Endodermal cell (in vitro differentiated cells): ENCODE results near the gene IFI27L2. TPM values are rescaled to one million over a fixed set of nuclear protein-coding genes. Genes with fewer than 3 reads are reported as not detected.

ENCODE experiments used
- DNase-seq: peaks from one replicate; pipeline ENCODE4 v3.0.0-alpha.2; 2017
- H3K27ac ChIP-seq: 2 replicates; pipeline ENCODE4 v1.5.1; 2013; ENCODE audit warnings: mild to moderate bottlenecking, low read depth, low read length, moderate library complexity
- H3K27me3 ChIP-seq: 2 replicates; pipeline ENCODE4 v1.6.1; 2013; ENCODE audit warnings: mild to moderate bottlenecking, low read length, moderate library complexity; ENCODE audit not compliant: insufficient read depth, control insufficient read depth, poor library complexity, severe bottlenecking
- H3K36me3 ChIP-seq: 2 replicates; pipeline ENCODE4 v1.7.0; 2013; ENCODE audit warnings: mild to moderate bottlenecking, low read length, moderate library complexity; ENCODE audit not compliant: control insufficient read depth, insufficient read depth
- H3K4me1 ChIP-seq: one replicate; pipeline ENCODE4 v1.7.0; 2013; ENCODE audit warnings: low read length; ENCODE audit not compliant: control insufficient read depth, insufficient read depth
- H3K4me3 ChIP-seq: 2 replicates; pipeline ENCODE4 v1.5.1; 2013; ENCODE audit warnings: mild to moderate bottlenecking, low read length, moderate library complexity
- H3K9ac ChIP-seq: 2 replicates; pipeline ENCODE4 v1.6.1; 2013; ENCODE audit warnings: mild to moderate bottlenecking, low read length, moderate library complexity; ENCODE audit not compliant: poor library complexity, severe bottlenecking; ENCODE audit errors: extremely low read depth
- H3K9me3 ChIP-seq: 2 replicates; pipeline ENCODE4 v1.6.1; 2013; ENCODE audit warnings: mild to moderate bottlenecking, low read length, moderate library complexity; ENCODE audit not compliant: control insufficient read depth
- H3K27ac Mint-ChIP-seq: 2 replicates; pipeline ENCODE4 v1.8.0; 2020; ENCODE audit warnings: mixed read lengths
- H3K27me3 Mint-ChIP-seq: 2 replicates; pipeline ENCODE4 v1.8.0; 2021; ENCODE audit warnings: mild to moderate bottlenecking, mixed read lengths; ENCODE audit not compliant: insufficient read depth
- H3K36me3 Mint-ChIP-seq: 2 replicates; pipeline ENCODE4 v1.8.0; 2020; ENCODE audit warnings: low read depth, mixed read lengths
- H3K4me1 Mint-ChIP-seq: 2 replicates; pipeline ENCODE4 v1.8.0; 2020; ENCODE audit warnings: mixed read lengths
- H3K4me3 Mint-ChIP-seq: 2 replicates; pipeline ENCODE4 v1.8.0; 2020; ENCODE audit warnings: mild to moderate bottlenecking, moderate library complexity, mixed read lengths
- H3K9me3 Mint-ChIP-seq: 2 replicates; pipeline ENCODE4 v1.8.0; 2020; ENCODE audit warnings: mild to moderate bottlenecking, mixed read lengths
- WGBS, 2 experiments: methylation state at CpG; one replicate each; pipeline versions ENCODE4 v1.1.5 to v1.1.7; 2013; ENCODE audit warnings: missing lambda C conversion rate in 2 of 2, mixed read lengths in 1 of 2; ENCODE audit not compliant: insufficient coverage in 1 of 2, insufficient read length in 1 of 2; 5-methylcytosine and 5-hydroxymethylcytosine counted together
- total RNA-seq, 2 donors: library from RNA; stranded (reverse); fragmentation: NEBNext Ultra II Directional in 1 of 2; extraction: Animal tissue kit (Norgen Biotek cat#: 25700) in 1 of 2; gene quantifications; 2 replicates in 1 of 2; 3 replicates in 1 of 2; pipeline ENCODE4 v1.2.1, GENCODE V29; 2021
- TF ChIP-seq, protein P1 (sequence below): fragments of 200-600 bp; sonication (generic); conservative IDR thresholded peaks from 2 replicates; pipeline ENCODE4 v1.5.0; 2021; ENCODE audit warnings: antibody characterized with exemption, mild to moderate bottlenecking

Gene IFI27L2
- total RNA-seq, 2 donors from 2014 or later = 36.0 to 43.7 TPM

DNA sequence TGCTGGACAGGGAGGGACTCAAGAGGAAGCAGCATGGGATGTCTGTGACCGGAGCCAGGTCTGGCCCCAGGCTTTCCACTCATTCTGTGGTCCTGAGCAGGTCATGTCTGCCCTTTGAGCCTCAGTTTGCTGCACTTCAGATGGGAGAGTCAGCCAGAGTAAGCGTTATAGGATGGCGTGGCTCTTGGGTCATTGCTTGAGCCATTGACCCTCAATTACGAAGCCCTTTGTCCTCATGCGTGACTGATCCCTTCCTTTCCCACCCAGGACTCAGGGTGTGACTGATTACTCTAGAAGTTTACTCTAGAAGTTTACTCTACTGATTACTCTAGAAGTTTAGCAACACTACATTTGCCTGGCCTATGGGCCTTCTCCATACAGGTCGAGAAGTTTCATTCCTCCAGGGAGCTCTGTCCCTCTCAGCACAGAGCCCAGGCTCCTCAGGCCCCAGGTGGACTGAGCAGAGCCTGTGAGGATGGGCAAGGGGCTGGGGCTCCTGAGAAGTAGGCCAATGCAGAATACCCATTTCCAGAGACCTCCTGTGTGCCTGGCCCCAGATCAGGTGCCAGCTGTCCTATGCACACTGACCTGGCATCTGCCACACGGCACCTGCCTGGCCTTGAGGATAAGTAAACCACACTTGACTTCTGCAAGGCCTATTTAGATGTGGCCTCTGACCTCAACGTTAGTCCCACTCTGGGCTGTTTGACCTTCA lies 26.5 kb downstream of the IFI27L2 start:
- Mint-ChIP-seq H3K4me3 (no peak overlapping the region), H3K9me3 (no peaks in the 10 kb centered on the region), H3K36me3 (peaks cover 11% of the 10 kb centered on the region), H3K27ac (no peak overlapping the region), H3K4me1 (peaks cover 4% of the 10 kb centered on the region), H3K27me3 (no peaks in the 10 kb centered on the region)
- Histone ChIP-seq H3K4me1 (no peaks in the 10 kb centered on the region), H3K36me3 (no peaks in the 10 kb centered on the region), H3K27ac (no peak overlapping the region), H3K27me3 (no peaks in the 10 kb centered on the region), H3K9me3 (no peaks in the 10 kb centered on the region), H3K9ac (no peak overlapping the region), H3K4me3 (no peak overlapping the region)
- DNase-seq = peak; percentile 32
- TF ChIP-seq, protein P1, sequence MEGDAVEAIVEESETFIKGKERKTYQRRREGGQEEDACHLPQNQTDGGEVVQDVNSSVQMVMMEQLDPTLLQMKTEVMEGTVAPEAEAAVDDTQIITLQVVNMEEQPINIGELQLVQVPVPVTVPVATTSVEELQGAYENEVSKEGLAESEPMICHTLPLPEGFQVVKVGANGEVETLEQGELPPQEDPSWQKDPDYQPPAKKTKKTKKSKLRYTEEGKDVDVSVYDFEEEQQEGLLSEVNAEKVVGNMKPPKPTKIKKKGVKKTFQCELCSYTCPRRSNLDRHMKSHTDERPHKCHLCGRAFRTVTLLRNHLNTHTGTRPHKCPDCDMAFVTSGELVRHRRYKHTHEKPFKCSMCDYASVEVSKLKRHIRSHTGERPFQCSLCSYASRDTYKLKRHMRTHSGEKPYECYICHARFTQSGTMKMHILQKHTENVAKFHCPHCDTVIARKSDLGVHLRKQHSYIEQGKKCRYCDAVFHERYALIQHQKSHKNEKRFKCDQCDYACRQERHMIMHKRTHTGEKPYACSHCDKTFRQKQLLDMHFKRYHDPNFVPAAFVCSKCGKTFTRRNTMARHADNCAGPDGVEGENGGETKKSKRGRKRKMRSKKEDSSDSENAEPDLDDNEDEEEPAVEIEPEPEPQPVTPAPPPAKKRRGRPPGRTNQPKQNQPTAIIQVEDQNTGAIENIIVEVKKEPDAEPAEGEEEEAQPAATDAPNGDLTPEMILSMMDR = no peak
- WGBS, 2 experiments = 94 to 95% methylated on average over 7 to 8 of the region's 8 CpGs

DNA sequence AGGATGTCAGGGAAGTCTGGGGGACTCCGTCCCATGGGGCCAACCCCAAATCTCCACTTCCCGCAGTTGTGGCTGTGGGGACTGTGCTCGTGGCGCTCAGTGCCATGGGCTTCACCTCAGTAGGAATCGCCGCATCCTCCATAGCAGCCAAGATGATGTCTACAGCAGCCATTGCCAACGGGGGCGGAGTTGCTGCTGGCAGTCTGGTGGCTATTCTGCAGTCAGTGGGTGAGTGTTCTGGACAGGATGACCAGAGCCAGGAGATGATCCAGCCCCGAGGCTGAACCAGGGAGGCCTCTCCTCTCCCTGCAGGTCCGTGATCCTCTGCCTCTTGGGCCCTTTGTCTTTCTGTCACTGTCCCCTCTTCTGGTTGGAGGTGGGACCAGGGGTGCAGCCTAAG lies 27.7 kb downstream of the IFI27L2 start:
- peaks cover 17% of the 10 kb centered on the region for H3K36me3 Mint-ChIP-seq
- Histone ChIP-seq H3K27me3 (no peaks in the 10 kb centered on the region), H3K4me3 (no peak overlapping the region), H3K36me3 (no peaks in the 10 kb centered on the region), H3K9ac (no peak overlapping the region), H3K27ac (no peak overlapping the region), H3K4me1 (no peaks in the 10 kb centered on the region), H3K9me3 (no peaks in the 10 kb centered on the region)
- H3K27me3 Mint-ChIP-seq = no peaks in the 10 kb centered on the region
- H3K27ac Mint-ChIP-seq = no peak overlapping the region
- no peak for DNase-seq
- no peak overlapping the region for H3K4me3 Mint-ChIP-seq
- 86 to 95% methylated on average over 4 to 10 of the region's 10 CpGs for WGBS, 2 experiments
- TF ChIP-seq, protein P1 = no peak
- peaks cover 4% of the 10 kb centered on the region for H3K4me1 Mint-ChIP-seq
- H3K9me3 Mint-ChIP-seq = no peaks in the 10 kb centered on the region

DNA sequence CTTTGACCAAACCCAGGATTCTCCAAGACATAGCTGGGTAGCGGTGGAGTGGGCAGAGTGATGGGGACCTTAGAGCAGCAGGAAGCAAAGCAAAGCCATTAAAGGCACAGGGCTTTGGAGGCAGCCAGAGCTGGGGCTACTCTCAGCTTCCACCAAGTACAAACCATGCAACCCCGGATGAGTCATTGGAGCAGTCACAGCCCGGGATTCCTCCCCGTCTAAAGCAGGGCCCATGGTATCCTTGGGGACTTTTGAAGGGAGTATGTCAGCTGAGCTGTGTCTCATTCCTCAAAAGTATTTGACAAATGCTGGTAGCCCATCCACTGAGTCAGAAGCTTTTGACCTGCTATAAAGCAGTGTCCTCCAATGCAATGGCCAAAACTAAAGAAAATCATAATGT lies 28.6 kb downstream of the IFI27L2 start:
- no peak overlapping the region for H3K27ac ChIP-seq
- no peaks in the 10 kb centered on the region for H3K36me3 ChIP-seq
- Mint-ChIP-seq H3K4me1 (peaks cover 4% of the 10 kb centered on the region), H3K9me3 (no peaks in the 10 kb centered on the region), H3K4me3 (no peak overlapping the region), H3K36me3 (peaks cover 18% of the 10 kb centered on the region), H3K27me3 (no peaks in the 10 kb centered on the region), H3K27ac (no peak overlapping the region)
- no peaks in the 10 kb centered on the region for H3K4me1 ChIP-seq
- TF ChIP-seq, protein P1 = no peak
- no peaks in the 10 kb centered on the region for H3K27me3 ChIP-seq
- no peak for DNase-seq
- H3K4me3 ChIP-seq = no peak overlapping the region
- H3K9ac ChIP-seq = no peak overlapping the region
- 83 to 90% methylated on average over 3 to 4 of the region's 4 CpGs for WGBS, 2 experiments
- H3K9me3 ChIP-seq = no peaks in the 10 kb centered on the region
